DMS153 treated with DMSO at 0.1 percent for 48 hours (cell line): ENCODE results near the gene PTBP3.
A peak's percentile ranks its signal among the peaks of the same experiment; 100 is the strongest.
"Not testable (repeated sequence)": the region's sequence is repeated elsewhere in the genome, so short reads cannot be mapped to it uniquely, and the experiment has no call there.

ENCODE experiments used
- DNase-seq: peaks from one replicate; lab custom pipeline; 2025; ENCODE audit not compliant: unreplicated experiment; lab: John Stamatoyannopoulos, UW

The PTBP3 gene, protein sequence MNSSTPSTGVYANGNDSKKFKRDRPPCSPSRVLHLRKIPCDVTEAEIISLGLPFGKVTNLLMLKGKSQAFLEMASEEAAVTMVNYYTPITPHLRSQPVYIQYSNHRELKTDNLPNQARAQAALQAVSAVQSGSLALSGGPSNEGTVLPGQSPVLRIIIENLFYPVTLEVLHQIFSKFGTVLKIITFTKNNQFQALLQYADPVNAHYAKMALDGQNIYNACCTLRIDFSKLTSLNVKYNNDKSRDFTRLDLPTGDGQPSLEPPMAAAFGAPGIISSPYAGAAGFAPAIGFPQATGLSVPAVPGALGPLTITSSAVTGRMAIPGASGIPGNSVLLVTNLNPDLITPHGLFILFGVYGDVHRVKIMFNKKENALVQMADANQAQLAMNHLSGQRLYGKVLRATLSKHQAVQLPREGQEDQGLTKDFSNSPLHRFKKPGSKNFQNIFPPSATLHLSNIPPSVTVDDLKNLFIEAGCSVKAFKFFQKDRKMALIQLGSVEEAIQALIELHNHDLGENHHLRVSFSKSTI

DNA sequence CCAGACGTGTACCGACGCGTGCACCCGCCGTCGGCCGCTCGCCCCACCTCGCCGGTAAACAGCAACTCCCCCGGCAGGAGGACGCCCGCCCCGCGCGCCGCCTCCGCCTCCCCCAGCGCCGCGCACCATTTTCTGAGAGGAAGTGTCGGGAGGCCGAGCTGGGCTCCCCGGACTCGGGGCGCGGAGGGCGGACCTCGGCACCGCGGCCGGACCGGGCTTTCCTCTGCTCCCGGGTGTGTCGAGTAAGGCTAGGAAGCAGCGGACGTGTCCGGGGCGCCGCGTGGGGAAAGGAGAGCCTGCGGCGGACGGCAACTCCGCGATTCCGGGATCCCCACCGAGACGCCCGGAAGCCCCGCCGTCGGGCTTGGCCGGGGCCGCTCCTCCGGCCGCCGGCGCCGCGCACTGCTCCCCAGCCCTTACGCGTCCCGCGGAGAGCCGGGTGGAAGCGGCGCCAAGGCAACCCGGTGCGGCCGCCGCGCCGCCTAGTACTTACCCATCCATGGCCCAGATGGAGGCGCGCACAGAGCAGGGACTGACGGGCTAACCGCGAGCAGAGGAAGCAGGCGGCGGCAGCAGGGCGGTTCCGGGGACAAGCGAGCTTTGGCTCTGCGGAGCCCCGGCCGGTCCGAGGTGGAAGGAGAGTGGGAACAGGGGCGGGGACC, at the start of gene PTBP3:
Gene PTBP3 (minus strand): TSS at position 643 of the 662 bp plus-strand sequence. CDS start 35,754 bp downstream, outside the sequence.
- DNase-seq: peak; percentile 49

- DNase-seq: no peak
Observed at GRCh38 chr9:112382501-112383364, 49.3 kb upstream of the PTBP3 start.

DNA sequence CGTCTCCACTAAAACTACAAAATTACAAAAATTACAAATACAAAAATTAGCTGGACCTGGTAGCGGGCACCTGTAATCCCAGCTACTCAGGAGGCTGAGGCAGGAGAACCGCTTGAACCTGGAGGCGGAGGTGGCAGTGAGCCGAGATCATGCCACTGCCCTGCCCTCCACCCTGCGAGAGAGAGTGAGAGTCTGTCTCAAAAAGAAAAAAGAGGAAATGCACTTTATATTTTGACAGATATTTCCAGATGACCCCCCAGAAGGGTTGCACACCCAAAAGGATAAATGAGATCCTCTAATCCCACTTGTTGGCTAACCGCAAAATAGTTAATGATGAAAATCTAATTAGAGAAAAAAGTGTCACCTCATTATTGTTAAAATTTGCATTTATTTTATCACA, 48.6 kb upstream of the PTBP3 start:
- no peak for DNase-seq

- no peak for DNase-seq
Observed at GRCh38 chr9:112380825-112381221, 47.4 kb upstream of the PTBP3 start.

DNA sequence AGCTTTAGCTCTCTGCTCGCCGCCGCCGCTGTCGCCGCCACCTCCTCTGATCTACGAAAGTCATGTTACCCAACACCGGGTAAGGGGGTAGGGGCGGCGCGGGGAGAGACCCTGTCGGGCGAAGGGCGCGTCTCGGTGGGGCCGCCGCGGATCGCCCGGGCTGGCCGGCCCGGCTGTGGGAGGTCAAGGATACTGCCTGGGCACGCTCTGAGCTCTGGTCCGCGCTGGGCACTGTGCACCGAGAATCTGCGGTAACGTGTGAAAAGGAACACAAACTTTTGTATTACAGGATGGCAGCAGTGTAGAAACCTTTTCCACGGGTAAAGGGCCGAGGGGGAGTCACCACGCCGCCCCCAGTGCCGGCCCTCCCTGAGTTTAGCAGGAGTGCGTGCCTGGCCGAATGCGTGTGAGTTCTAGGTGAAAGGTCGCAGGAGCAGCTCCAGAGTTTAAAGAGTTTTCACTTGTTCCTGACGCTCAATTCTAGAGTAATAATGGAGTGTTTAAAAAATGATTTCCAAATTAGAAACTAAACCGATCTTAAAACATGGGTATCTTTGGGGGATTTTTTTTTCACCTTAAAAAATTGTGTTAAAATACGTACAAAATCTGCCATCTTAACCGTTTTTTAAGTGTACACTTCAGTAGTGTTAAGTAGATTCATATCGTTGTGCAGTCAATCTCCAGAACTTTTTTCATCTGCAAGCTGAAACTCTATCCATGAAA, 46.8 kb upstream of the PTBP3 start, which contains the start of gene HSDL2:
Gene HSDL2 (plus strand): TSS at position 7 of the 723 bp plus-strand sequence. CDS start 56 bp downstream, at position 63.
- no peak for DNase-seq

DNA sequence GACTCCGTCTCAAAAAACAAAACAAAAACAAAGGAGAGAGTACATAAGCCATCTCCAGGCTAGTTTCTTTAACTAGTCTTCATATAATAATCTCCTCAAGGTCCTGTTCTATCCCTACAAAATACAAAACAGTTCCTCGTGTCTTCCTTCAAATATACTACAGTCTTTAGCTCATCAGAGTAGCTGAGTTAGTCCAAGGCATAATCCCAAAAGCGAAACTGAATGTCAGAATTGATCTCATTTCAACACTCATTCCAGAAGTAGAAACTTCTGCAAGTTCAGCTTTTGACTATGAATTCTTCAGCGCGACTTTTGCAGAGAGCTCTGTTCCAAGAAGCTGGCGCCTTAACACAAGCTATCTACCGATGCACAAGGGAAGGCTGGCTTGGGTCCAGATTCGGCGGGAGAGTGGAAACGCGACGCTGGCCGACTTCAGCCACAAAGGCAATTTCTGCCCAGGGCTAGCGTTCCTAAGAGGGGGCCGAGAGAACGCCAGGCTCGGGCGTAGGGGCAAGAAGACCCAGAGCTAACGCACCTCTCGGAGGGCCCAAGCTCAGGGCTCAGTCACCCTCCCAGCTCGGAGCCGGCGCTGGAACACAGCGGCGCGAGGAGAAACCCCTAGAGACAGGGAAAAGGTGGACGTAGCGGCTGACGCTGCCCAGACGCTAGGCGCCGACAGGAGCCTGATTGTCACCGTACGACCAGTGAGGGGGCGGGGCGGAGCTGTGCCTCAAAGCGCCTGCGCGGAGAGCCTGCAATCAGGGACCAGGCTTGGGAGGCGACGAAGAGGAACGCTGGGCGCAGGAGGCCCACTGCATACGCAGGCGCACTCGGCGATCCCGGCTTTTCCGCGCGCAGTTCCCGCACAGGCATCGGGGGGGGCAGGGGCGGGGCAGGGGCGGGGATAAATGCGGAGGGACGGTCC, 46.0 kb upstream of the PTBP3 start:
- peak; percentile 96 for DNase-seq

DNA sequence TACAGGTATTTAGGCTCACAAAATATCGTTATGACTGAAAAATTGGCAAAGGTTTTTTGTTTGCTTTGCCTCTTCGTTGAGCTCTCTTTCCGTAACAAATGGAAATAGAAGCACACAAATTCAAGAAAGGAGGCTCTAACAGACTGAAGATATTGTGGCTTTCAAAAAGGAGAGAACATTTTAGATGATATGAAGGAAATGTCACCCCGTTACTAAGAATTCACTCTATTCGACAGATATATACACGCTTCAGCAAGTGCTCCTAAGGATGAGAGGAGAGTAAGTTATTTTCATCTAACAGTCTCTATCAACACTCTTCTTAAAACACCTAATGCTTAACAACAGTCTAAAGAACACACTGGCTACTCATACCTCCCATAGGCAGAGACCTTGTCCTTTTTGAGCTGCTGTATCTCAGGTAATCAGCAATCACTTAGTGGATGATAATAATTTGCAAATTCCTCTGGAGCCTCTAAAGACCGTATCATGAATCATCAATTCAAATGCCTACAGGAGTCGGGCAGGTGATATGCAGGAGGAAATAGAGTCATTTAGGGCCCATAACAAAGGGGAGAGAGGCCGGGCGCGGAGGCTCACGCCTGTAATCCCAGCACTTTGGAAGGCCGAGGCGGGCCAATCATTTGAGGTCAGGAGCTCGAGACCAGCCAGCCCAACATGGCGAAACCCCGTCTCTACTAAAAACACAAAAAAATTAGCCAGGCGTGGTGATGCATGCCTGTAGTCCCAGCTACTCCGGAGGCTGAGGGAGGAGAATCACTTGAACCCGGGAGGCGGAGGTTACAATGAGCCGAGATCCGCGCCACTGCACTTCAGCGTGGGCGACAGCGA, 45.1 kb upstream of the PTBP3 start:
- DNase-seq: peak; percentile 32

- no peak for DNase-seq
Observed at GRCh38 chr9:112377684-112378327, 44.4 kb upstream of the PTBP3 start.

DNA sequence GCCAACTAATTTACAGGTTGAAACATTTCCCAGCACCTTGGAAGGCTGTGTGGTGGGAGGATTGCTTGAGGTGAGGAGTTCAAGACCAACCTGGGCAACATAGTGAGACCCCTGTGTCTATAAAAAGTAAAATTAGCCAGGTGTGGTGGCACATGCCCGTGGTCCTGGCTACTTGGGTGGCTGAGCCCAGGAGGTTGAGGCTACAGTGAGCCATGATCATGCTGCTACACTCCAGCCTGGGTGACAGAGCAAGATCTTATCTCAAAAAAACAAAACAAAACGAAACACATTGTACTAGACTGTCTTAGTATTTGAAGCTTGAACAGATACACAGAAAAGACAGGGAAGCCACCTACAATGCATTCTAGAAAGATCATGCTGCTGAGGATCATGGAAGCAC, 43.7 kb upstream of the PTBP3 start:
- DNase-seq: no peak

- no peak for DNase-seq
Observed at GRCh38 chr9:112375361-112375760, 41.9 kb upstream of the PTBP3 start.

DNA sequence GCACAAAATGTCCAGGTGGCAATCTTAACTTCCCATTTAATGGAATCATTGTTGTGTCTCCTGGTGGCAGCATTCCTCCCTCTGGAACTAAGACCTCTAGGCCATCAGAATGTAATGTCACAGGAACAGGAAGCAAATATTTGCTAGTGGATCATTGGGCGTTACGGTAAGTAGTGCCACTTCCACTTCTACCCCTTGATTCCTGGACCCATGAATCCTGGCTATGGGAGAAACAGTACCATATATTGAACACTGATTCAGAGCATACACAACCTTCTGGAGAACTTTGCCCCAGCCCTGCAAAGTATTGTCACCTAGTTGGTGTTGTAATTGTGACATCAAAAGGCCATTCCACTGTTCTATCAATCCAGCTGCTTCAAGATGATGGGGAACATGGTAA, 40.8 kb upstream of the PTBP3 start:
- DNase-seq: not testable (repeated sequence)

DNA sequence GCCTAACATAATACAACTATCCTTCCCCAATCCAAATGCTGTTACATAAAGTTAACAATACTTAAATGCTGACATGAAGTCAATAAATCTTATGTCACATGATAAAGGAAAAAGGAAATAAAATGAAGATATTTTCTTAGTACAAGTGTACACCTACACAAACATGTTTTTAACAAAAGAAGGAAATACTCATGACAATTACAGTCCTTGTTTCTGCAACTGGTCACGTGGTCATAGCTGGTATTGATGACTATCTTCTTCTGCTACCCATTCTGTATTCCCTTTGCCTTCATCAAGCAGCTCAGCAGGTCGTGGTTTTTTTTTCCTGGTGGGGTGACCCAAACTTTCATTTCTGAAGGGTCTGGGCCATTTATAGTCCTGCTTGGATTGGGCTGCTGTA, 40.2 kb upstream of the PTBP3 start:
- not testable (repeated sequence) for DNase-seq

DNA sequence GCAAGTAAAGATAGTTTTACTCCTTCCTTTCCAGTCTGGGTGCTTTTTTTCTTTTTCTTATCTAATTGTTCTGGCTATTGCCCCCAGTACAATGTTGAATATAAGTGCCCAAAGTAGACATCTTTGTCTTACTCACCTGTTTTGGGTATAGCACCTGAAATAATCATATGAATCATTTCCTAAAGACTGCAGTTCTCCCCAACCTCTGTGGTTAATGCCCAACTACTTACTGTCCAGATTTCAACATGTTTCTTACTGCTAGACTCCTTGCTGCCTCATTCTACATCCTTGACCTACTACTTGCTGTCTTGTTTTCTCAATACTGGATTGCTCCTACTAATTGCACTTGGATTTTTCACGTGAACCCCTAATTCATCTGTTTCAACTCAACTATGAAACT, 37.6 kb upstream of the PTBP3 start:
- DNase-seq: no peak

DNA sequence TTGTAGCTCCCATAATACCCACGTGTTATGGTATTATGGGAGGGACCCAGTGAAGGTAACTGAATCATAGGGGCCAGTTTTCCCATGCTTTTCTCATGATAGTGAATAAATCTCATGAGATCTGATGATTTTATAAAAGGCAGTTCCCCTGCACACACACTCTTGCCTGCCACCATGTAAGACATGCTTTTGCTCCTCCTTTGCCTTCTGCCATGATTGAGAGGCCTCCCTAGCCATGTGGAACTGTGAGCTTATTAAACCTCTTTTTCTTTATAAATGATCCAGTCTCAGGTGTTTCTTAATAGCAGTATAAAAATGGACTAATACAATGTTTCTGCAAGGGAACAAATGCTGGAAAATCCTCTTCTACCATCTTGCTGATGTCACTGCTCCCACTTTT, 36.4 kb upstream of the PTBP3 start:
- no peak for DNase-seq

- DNase-seq: no peak
Observed at GRCh38 chr9:112367465-112367864, 34.0 kb upstream of the PTBP3 start.

- no peak for DNase-seq
Observed at GRCh38 chr9:112366591-112366990, 33.2 kb upstream of the PTBP3 start.

GRCh38 chr9:112365257-112365656, 31.8 kb upstream of the PTBP3 start:
- DNase-seq: not testable (repeated sequence)

- no peak for DNase-seq
Observed at GRCh38 chr9:112364761-112365160, 31.3 kb upstream of the PTBP3 start.
